ENCODE results near the gene SLC22A31.

DNA sequence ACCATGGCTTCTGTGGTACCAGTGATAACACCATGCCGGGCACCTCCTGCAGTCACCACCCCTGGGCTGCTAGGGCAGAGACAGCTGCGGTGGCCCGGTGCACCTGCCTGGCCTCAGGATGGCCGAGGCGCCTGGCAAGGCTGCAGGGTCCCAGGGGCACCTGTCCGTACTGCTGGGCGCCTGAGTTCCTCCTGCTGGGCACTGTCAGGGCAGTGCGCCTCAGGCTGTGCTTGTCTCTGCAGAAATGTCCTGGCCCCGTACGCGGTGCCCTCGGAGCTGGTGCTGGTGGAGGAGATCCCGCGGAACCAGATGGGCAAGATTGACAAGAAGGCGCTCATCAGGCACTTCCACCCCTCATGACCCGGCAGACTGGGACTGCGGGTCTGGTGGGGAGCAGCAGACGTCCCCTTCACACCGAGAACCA lies 46.5 kb downstream of the SLC22A31 start:
- TF ChIP-seq EZH2phosphoT487 (IDR thresholded peaks at IDR 0.05; ENCODE audit: low read length), result no peak
- no peak for TF ChIP-seq CTCF (IDR thresholded peaks at IDR 0.05; ENCODE audit: low read length)
- TF ChIP-seq EZH2 (optimal IDR thresholded peaks at IDR 0.05; ENCODE audit: low read depth, low read length), result no peak

All from MM.1S (cell line).